Esophagus (tissue), 2 donors: ENCODE data around the gene CYTIP. TPM values are rescaled to one million over a fixed set of nuclear protein-coding genes. Genes with fewer than 3 reads are reported as not detected.

Experiments
- polyA plus RNA-seq, 2 donors: library from polyadenylated mRNA; stranded (reverse); fragments of 200-250 nt; gene quantifications; one replicate each; pipeline ENCODE4 v1.2.3, GENCODE V29; 2013
- donor health status: healthy with polysubstance abuse.
- donor health status: Bipolar disorder and iron deficiency.

CYTIP gene
- polyA plus RNA-seq, 2 donors, result 1.4 to 1.6 TPM

Other genes starting within 250 kb of the CYTIP start
- 1 to 10 TPM; 3.1 to 5.6 TPM for gene GALNT5, start 186.4 kb downstream of the CYTIP start, polyA plus RNA-seq
- gene ERMN, start 118.3 kb downstream of the CYTIP start, polyA plus RNA-seq, result under 1 TPM; 0.06 to 0.10 TPM
- under 1 TPM; 0.06 TPM for gene ACVR1C, start 184.8 kb upstream of the CYTIP start, polyA plus RNA-seq